GM18873 (cell line): ENCODE results near the gene MCCC1.

Source experiments
- ATAC-seq: cut with Tn5 transposase; IDR thresholded peaks from one replicate; pipeline ENCODE4 v1.9.1; 2021; ENCODE audit warnings: mild to moderate bottlenecking, moderate library complexity, moderate number of reproducible peaks; ENCODE audit not compliant: unreplicated experiment, low FRiP score

The MCCC1 gene

DNA sequence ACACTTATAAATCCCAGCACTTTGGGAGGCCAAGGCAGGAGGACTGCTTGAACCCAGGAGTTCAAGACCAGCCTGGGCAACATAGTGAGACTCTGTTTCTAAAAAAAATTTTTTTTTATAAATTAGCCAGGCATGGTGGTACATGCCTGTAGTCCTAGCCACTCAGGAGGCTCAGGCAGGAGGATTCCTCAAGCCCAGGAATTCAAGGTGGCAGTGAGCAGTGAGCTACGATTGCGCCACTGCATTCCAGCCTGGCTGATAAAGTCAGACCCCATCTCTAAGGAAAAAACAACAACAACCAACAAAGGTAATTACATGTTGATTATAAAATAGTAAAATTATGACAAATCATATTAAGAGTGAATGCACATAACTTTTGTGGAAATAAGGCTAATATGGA lies 40.9 kb downstream of the MCCC1 start:
- no peak for ATAC-seq

DNA sequence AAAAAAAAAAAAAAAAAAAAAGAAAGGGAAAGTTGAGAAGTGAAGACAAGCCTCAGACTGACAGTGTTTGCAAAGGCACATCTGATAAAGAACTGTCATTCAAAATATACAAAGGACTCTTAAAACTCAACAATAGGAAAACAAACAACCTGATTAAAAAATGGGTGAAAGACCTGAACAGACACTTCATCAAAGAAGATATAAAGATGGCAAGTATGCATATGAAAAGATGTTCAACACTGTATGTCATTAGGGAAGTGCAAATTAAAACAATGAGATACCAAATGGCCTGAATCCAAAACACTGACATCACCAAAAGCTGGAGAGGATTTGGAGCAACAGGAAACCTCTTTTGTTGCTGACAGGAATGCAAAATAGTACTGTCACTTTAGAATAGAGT lies 48.6 kb downstream of the MCCC1 start:
- no peak for ATAC-seq

DNA sequence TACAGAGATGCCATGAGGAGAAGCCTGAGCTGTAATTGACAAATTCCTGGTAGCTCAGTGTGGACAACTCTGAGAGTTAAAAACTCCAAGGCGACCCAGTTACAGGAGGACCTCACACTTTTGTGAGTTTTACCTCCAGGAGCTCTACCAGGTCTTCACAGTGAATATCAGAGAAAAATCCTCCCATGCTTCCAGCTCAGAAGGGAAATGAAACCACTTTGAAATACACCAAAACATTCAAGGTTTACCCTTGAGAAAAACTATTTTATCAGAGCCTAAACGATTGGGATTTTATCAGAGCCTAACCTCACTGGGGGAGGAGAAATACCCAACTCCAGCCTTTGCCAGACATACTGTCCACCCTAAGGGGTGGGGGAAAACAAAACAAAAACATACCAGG lies 52.4 kb downstream of the MCCC1 start:
- no peak for ATAC-seq

DNA sequence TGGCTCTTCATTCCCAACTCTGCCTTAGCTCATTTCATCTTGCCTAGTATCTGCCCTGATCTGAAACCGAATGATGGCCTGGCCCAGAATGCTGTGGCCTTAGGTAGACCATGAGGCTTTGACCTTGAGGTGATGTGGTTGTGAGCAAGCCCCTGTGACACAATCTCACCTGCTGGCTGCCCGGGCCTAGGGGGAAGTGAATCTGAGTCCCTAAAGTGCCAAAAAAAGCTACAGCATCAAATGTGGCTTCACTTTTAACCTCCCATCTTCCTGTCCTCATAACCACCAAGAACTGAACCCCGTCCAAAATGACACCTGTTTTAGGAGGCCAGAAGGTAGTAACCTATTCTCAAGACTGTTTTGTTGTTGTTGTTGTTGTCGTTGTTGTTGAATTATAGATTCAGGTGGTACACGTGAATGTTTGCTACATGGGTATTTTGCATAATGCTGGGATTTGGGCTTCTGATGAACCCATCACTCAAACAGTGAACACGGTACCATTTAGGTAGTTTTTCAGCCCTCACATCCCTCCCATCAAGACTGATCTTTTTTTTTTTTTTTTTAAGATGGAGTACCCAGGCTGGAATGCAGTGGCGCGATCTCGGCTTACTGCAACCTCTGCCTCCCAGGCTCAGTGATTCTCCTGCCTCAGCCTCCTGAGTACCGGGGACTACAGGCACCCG lies 54.6 kb downstream of the MCCC1 start:
- peak; percentile 91 for ATAC-seq

DNA sequence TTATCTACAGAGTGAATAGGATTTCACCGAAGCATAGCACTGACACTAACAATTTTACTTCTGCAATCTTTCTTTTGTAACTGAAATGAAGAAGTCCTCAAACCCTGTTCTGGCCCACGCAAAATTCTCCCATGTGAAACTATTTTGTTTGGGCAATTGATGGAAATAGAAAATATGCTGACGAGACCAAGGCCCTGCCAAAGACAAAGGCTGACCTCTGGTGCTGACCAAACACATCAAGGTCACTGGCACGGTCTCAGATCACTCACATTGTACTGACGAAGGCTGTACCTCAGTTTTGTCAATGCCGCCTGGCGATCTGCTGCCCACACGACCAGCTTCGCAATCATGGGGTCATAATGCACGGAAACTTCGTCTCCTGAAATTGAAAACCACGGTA lies 60.5 kb downstream of the MCCC1 start:
- ATAC-seq: no peak

DNA sequence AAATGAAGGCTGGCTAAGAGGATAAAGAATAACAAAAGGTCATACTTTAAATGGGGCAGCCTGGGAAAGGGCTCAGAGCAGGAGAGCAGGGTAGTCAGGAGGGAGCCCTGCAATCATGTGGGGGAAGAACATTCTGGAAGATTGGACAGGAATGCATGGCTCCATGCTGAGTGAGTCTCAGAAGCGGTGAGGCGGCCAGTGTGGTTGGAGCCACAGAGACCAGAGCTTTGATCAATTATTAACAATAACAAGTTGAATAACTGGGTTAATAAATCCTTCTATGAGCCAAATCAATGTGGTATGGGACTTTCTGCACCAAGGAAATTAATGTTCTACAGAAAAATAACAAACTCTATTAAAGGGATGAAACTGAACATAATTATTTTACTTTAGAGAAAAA lies 61.1 kb downstream of the MCCC1 start:
- ATAC-seq: no peak

DNA sequence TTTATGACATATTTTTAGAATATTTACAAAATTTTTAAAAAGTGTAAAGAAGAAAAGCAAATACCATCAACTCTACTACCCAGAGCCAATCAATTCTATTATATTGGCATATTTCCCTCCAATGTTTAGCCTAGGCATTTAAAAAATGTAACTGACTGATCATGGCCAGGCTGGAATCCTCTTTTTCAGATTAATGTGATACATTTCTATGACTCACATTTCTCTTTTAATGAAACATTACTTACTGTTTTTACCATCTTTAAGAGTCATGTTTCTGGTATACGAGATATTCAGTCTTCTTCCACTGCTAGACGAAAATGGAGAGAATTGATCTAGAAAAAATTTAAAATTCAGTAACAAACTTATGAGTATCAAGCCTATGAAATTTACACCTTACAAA lies 65.5 kb downstream of the MCCC1 start:
- no peak for ATAC-seq

DNA sequence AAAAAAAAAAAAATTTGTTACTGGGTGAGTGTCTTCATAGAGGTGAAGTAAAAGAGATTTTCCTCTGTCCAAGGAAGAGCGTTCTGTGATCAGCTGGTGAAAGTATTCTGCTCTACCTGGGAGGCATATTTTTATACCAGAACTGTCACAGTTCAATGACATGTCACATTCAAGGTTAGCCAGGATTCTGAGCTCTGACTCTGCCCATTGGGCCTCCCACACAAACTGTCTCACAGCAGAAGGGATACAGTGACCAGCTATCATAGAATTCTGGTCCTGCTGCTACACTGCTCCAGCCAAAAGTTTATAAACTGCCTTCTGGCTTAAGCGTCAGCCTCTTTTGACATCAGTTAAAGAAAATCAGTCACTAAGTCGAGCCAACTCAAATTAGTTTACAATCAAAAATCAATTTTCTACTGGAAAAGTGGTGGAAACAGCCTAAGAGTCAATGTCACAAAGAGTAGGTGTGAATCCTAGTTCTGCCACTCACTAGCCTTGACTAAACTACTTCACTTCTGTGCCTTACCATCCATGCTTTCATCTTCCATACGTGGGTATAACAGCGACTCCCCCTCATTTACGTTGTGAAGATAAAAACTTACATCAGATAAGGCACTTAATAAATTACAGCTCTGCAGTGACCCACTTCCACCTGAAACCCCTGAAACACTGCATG lies 66.3 kb downstream of the MCCC1 start:
- no peak for ATAC-seq

DNA sequence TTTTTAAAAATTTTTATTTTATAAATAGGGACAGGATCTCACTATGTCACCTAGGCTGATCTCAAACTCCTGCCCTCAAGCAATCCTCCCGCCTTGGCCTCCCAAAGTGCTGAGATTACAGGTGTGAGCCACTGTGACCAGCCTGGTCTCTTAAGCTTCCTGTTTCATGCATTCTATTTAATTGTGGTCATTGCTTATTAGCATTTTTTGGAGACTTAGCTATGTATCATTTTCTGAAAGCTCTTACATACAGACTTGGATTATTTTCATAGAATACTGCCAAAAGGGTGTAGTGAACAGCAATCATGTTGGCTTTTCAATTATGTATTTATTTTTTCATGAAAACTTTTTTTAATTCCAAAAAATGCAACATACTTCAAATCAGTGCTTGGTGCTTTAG lies 67.5 kb downstream of the MCCC1 start:
- ATAC-seq: no peak

DNA sequence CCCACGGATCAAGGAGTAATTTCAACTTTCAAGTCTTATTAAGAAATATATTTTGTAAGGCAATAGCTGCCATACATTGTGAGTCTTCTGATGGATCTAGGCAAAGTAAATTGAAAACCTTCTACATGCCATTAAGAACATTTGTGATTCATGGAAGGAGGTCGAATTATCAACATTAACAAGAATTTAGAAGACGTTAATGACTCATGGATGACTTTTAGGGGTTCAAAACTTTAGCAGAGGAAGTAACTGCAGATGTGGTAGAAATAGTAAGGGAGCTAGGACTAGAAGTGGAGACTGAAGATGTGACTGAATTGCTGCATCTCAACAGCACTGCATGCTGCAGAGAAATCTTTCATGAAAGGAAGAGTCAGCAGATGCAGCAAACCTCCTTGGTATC lies 70.9 kb downstream of the MCCC1 start:
- ATAC-seq: no peak

DNA sequence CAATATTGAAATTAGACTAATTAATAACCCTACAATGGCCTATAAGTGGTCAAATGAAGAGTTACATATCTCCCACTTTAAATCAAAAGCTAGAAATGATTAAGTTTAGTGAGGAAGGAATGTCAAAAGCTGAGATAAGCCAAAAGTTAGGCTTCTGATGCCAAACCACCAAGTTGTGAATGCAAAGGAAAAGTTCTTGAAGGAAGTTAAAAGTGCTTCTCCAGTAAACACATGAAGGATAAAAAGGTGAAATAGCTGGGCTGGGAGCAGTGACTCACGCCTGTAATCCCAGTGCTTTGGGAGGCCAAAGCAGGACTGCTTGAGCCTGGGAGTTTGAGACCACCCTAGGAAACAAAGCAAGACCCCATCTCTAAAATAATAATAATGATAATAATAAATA lies 72.0 kb downstream of the MCCC1 start:
- no peak for ATAC-seq

DNA sequence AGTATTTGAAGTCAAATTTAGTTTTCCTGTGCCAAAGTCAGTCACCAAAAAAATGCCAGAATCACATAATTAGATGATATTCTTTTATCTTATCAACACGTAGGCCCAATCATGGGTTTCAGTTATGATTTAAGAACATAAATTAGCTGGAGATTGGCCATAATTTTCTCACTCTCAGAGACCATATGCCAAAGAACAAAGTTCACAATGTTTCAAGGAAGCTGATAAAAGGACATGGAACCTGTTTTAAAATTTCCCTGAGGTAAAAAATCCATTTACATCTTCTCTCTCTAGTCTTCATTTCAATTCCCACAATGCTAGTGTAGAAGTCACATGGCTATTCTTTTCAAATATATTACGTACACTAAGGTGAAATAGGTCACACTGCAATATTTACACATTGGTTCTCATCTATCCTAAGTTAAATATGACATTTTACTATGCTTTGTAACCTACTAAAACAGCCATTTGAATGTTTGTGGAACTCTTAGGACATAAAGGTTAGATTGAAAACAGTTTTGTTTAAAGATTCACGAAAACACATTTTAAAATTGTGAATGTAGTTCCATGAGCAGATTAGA lies 76.3 kb downstream of the MCCC1 start:
- ATAC-seq: no peak

DNA sequence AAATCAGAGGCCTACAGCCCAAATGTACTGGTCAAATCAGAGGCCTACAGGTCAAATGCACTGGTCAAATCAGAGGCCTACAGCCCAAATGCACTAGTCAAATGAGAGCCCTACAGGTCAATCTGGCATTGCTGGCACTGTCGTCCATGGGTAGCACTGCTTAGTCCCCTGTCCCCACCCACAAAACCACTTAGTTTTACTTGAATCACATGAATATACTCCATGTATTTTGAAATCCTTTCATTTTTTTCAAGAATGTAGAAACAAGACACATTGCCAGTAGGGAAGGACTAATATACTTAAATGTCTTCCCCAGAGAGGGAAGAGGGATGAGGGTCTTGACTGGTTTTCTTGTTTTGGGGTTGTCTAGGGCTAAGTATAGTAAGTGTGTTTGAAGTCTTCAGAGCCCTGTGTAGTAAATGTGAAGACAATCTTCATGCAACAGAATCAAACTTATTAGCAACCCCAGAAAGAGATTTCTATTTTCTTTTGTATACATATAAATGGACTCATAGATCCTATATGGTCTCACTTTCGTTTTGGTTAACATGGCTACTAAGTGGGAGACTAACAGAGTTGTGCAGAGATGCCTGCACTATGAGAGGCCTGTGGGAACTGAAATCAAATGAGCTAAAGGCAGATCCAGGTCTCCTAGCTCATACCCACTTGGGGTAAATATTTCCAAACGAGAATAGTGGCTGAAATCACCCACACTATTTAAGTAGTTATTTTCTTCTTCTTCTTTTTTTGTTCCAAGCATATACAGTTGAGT lies 80.7 kb downstream of the MCCC1 start:
- ATAC-seq: no peak

DNA sequence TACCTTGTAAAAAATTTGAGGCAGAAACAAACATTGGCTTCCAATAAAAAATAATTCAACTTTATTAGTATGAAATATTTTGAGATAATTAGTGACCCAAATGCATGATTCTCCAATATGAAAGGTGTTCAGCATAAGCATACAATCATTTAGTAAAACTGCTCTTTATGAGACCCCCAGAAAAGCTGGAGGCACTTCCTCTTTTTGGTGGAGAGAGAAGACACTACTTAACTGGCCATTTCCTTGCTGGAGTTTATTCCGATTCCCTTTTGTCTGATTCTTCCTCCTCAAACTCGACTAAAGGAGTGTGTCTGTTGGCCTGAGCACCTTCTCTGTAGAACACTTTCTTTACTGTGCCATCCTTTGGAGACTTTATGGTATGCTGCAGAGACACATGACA lies 84.1 kb downstream of the MCCC1 start:
- ATAC-seq: no peak

DNA sequence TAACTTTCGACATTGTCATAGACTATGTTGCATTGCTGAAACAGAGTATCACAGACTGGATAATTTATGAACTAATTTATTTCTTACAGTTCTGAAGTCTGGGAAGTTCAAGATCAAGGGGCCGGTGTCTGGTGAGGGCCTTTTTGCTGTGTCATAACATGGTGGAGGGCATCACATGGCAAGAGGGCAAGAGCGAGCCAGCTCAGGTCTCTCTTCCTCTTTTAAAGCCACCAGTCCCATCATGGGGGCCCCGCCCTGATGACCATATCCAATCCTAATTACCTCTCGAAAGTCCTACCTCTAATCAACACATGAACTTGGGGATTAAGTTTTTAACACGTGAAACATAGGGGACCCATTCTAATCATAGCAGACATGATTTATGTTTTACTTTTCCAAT lies 85.4 kb downstream of the MCCC1 start:
- ATAC-seq: no peak

DNA sequence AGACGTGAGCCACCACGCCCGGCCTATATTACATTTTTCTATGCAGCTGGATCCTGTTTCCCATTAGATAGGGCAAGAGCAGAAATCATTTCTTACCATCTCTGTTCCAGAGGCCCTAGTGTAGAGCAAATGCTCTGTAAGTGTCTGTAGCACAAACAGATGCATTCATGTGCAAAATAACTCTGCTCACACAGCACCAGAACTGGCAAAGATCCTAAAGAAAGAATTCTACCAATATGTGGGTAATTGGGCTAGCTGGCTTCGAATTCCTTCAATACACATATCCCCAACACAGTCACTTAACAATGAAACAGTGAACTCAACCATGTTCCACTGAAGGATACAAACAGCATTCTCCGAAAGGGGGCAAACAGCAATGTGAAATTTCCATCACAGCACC lies 86.2 kb downstream of the MCCC1 start:
- no peak for ATAC-seq

DNA sequence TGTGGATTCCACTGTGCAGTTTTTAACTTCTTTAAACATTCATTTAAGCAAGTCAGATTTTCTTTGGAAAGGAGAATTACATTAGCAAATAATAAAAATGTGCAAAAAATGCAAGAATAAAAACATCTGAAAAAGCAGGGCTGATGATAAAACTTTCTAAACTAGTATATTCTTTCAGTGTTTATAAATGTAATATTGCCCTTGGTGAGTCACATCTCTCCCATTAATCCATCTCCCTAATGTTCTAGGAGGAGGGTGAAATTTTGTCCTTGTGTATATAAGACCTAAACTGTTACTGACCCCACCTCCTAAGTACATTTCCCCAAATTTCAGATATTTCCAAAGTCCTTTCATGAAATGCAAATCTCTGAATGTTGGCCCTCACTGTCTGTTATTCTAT lies 90.5 kb downstream of the MCCC1 start:
- no peak for ATAC-seq

DNA sequence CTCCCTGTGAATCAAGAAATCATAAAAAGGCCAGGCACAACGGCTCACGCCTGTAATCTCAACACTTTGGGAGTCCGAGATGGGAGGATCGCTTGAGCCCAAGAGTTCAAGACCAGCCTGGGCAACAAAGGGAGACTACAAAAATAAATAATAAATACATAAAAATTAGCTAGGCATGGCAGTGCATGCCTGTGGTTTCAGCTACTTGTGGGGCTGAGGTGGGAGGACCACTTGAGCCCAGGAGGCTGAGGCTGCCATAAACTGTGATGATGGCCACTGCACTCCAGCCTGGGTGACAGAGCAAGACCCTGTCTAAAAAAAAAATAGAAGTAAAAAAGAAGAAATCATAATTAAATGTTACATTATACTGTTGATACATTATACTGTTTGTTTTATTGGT lies 91.0 kb downstream of the MCCC1 start:
- ATAC-seq: no peak

DNA sequence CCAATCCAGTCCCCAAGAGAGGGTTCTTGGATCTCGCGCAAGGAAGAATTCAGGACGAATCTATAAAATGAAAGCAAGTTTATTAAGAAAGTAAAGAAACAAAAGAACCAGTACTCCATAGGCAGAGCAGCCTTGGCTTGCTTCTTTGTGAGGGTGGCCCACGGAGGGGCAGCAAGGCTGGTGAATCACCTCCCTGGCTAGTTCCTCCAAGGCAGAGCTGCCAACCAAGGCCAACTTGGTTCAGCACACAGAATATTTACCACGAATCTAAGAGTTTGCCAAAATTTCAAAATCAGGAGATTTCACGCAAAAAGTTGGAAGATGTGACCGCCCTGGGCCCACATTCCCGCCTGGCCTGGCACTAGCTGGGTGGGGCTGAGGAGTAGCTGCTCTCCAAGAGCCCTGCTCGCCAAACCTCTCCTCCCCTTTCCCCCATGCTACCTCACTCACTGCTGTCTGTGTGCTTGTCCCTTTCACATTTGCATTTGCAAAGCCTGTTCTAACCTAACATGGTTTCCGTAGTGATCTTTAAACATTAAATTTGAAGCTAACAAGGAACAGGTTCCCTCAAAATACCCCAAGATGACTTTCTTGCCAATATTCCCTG lies 92.8 kb downstream of the MCCC1 start:
- ATAC-seq: no peak

DNA sequence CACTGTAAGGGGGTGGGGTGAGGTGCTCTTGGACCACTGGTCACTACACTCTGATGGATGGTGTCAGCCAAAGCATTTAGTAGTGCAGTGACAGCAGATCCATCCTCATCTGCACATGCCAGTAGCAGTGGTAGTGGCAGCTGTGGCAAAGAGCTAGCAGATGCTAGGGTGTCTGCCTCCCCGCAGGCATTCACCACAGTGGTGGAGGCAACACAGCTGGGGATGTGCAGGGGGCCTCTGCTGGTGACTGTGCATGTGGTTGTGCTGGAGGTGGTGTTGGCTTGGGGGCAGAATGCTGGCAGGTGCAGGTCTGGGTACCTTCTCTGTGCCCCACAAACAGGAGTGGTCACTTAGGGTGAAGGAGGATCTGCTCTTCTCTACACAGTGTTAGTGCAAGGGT lies 99.5 kb downstream of the MCCC1 start:
- ATAC-seq: no peak
